Loucy (cell line): ENCODE measurements around the gene AAMP.

Source experiments
- H2AFZ ChIP-seq: fragments of 200-600 bp; sonication (generic); 2 replicates; pipeline ENCODE4 v1.6.0; 2016; ENCODE audit warnings: antibody characterized with exemption, mild to moderate bottlenecking, low read length, moderate library complexity
- H3F3A ChIP-seq: fragments of 200-600 bp; 2 replicates; pipeline ENCODE4 v1.6.0; 2016; ENCODE audit warnings: antibody characterized with exemption, low read depth, mild to moderate bottlenecking
- H3K27me3 ChIP-seq: fragments of 200-600 bp; sonication (generic); 2 replicates; pipeline ENCODE4 v1.6.1; 2014; ENCODE audit warnings: low read length, mild to moderate bottlenecking; ENCODE audit not compliant: insufficient read depth, poor library complexity, severe bottlenecking
- H3K36me3 ChIP-seq: fragments of 200-600 bp; sonication (generic); 2 replicates; pipeline ENCODE4 v1.6.1; 2016; ENCODE audit warnings: low read length; ENCODE audit not compliant: insufficient read depth
- H3K4me1 ChIP-seq: fragments of 200-600 bp; sonication (generic); 2 replicates; pipeline ENCODE4 v1.5.1; 2014; ENCODE audit warnings: low read length, mild to moderate bottlenecking; ENCODE audit not compliant: insufficient read depth, poor library complexity, severe bottlenecking
- H3K4me2 ChIP-seq: fragments of 200-600 bp; sonication (generic); 2 replicates; pipeline ENCODE4 v1.6.0; 2014; ENCODE audit warnings: antibody characterized with exemption, low read length, low read depth, mild to moderate bottlenecking; ENCODE audit not compliant: poor library complexity, severe bottlenecking
- H3K4me3 ChIP-seq: fragments of 200-600 bp; sonication (generic); 2 replicates; pipeline ENCODE4 v1.5.1; 2014; ENCODE audit warnings: low read length, mild to moderate bottlenecking, mixed read lengths; ENCODE audit not compliant: poor library complexity, severe bottlenecking
- H3K79me2 ChIP-seq: fragments of 200-600 bp; sonication (generic); 2 replicates; pipeline ENCODE4 v1.6.1; 2014; ENCODE audit warnings: low read length; ENCODE audit not compliant: insufficient read depth
- H3K9ac ChIP-seq: fragments of 200-600 bp; sonication (generic); 2 replicates; pipeline ENCODE4 v1.6.0; 2014; ENCODE audit warnings: mild to moderate bottlenecking, low read depth, low read length, moderate library complexity; ENCODE audit not compliant: poor library complexity, severe bottlenecking
- H3K9me2 ChIP-seq: fragments of 200-600 bp; sonication (generic); replicated peaks from 2 replicates; pipeline ENCODE4 v1.6.1; 2016; ENCODE audit warnings: low read depth, low read length, mixed read lengths
- H3K9me3 ChIP-seq: fragments of 200-600 bp; sonication (generic); 2 replicates; pipeline ENCODE4 v1.6.1; 2014; ENCODE audit warnings: mild to moderate bottlenecking, antibody characterized with exemption, low read length, low read depth; ENCODE audit not compliant: insufficient read depth
- H4K20me1 ChIP-seq: fragments of 200-600 bp; sonication (generic); 2 replicates; pipeline ENCODE4 v1.6.0; 2014; ENCODE audit warnings: antibody characterized with exemption, low read length, mild to moderate bottlenecking; ENCODE audit not compliant: insufficient read depth, poor library complexity, severe bottlenecking
- EZH2phosphoT487 ChIP-seq: fragments of 200-600 bp; IDR thresholded peaks from 2 replicates; pipeline ENCODE4 v1.6.1; 2018; ENCODE audit warnings: antibody characterized with exemption, mild to moderate bottlenecking, moderate library complexity, borderline replicate concordance
- TF ChIP-seq, protein P1 (sequence below): fragments of 200-600 bp; sonication (generic); conservative IDR thresholded peaks from 2 replicates; pipeline ENCODE4 v1.5.1; 2014; ENCODE audit warnings: mild to moderate bottlenecking, antibody characterized with exemption, low read length

The AAMP gene

DNA sequence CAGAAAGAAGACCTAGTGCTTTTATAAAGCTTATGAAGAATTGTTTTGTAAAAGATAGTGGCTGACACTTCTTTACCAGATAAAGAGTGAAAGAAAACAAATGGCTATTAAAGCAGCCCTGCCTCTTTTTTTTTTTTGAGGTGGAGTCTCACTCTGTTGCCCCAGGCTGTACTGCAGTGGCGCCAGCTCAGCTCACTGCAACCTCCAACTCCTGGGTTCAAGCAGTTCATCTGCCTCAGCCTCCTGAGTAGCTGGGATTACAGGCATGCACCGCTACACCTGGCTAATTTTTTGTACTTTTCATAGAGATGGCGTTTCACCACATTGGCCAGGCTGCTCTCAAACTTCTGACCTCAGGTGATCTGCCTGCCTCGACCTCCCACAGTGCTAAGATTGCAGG is 40.1 kb downstream of the AAMP start:
- Histone ChIP-seq H2AFZ (no peak overlapping the region), H3F3A (peaks cover 12% of the 10 kb centered on the region), H3K79me2 (peaks cover 80% of the 10 kb centered on the region), H3K4me3 (peak overlapping the region; percentile 64), H4K20me1 (peaks cover 14% of the 10 kb centered on the region), H3K4me2 (peak overlapping the region; percentile 66), H3K9ac (peak overlapping the region; percentile 72), H3K9me3 (no peaks in the 10 kb centered on the region), H3K4me1 (peaks cover 45% of the 10 kb centered on the region), H3K9me2 (no peaks in the 10 kb centered on the region), H3K27me3 (no peaks in the 10 kb centered on the region), H3K36me3 (peaks cover 83% of the 10 kb centered on the region)
- no peak for TF ChIP-seq EZH2phosphoT487
- TF ChIP-seq, protein P1, sequence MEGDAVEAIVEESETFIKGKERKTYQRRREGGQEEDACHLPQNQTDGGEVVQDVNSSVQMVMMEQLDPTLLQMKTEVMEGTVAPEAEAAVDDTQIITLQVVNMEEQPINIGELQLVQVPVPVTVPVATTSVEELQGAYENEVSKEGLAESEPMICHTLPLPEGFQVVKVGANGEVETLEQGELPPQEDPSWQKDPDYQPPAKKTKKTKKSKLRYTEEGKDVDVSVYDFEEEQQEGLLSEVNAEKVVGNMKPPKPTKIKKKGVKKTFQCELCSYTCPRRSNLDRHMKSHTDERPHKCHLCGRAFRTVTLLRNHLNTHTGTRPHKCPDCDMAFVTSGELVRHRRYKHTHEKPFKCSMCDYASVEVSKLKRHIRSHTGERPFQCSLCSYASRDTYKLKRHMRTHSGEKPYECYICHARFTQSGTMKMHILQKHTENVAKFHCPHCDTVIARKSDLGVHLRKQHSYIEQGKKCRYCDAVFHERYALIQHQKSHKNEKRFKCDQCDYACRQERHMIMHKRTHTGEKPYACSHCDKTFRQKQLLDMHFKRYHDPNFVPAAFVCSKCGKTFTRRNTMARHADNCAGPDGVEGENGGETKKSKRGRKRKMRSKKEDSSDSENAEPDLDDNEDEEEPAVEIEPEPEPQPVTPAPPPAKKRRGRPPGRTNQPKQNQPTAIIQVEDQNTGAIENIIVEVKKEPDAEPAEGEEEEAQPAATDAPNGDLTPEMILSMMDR, result no peak

DNA sequence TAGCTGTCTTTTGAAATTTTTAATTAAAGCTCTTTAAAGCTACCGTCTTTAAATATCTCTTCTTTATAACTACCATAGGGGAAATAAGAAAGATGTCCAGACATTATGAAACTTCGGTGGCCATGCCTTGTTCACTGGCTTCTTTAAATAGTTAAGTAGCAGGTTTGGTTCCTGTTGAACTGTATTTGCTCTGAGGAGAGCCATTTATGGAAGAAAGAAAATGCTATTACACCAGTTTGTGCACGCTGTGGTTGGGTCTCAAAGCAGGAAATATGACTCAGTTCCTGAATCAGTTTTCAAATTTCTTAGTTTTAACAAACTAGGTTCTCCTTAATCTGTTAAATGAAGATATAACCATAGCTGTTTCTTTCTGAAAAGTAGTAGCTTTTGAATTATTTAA is 40.7 kb downstream of the AAMP start:
- Histone ChIP-seq H3F3A (peaks cover 12% of the 10 kb centered on the region), H3K27me3 (no peaks in the 10 kb centered on the region), H3K9me2 (no peaks in the 10 kb centered on the region), H3K4me3 (peak overlapping the region; percentile 64), H3K9ac (peak overlapping the region; percentile 72), H2AFZ (no peak overlapping the region), H3K4me1 (peaks cover 51% of the 10 kb centered on the region), H3K36me3 (peaks cover 83% of the 10 kb centered on the region), H4K20me1 (peaks cover 20% of the 10 kb centered on the region), H3K4me2 (peak overlapping the region; percentile 66), H3K9me3 (no peaks in the 10 kb centered on the region), H3K79me2 (peaks cover 82% of the 10 kb centered on the region)
- no peak for TF ChIP-seq EZH2phosphoT487
- TF ChIP-seq, protein P1, result no peak

DNA sequence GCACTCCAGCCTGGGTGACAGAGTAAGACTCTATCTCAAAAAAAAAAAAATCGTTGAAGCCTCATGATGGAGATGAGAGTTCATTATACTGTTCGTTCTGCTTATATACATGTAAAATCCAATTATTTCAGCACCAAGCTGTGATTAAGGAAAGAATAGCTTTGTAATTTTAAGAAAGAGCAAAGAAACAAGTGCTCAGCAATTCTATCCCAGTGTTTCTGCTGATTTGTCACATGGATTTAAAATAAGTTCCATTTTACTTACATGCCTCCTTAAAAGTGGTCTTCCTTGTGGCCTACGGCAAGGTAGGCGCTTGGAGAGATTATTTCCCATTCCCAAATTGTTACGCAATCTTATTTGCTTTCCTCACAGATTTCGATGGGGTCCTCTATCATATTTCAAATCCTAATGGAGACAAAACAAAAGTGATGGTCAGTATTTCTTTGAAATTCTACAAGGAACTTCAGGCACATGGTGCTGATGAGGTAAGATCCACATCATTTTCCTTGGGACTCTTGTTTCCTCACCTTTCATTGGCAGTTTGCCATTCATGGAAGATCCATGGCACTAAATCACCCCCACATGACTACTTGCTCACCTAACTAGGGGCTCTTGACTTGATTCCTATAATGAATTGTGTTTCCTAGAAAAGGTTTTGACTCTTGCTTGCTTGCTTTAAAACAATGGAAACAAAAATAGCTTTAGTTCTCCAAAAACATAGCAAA is 41.4 kb downstream of the AAMP start:
- Histone ChIP-seq H3K36me3 (peaks cover 83% of the 10 kb centered on the region), H3K79me2 (peaks cover 82% of the 10 kb centered on the region), H3F3A (peaks cover 12% of the 10 kb centered on the region), H4K20me1 (peaks cover 27% of the 10 kb centered on the region), H3K4me2 (peak overlapping the region; percentile 66), H3K4me3 (peak overlapping the region; percentile 64), H3K9ac (peak overlapping the region; percentile 72), H3K27me3 (no peaks in the 10 kb centered on the region), H2AFZ (no peak overlapping the region), H3K4me1 (peaks cover 58% of the 10 kb centered on the region), H3K9me2 (no peaks in the 10 kb centered on the region), H3K9me3 (no peaks in the 10 kb centered on the region)
- TF ChIP-seq EZH2phosphoT487, result no peak
- TF ChIP-seq, protein P1, result no peak
